CD4-positive, alpha-beta T cell treated with Interleukin-15 for 4 hours (primary cell): ENCODE results near the gene RECQL5.

Experiments
- DNase-seq: peaks from one replicate; pipeline ENCODE4 v3.0.0-alpha.2; 2020; ENCODE audit warnings: low spot score

The RECQL5 gene

GRCh38 chr17:75688209-75688825 lies 21.4 kb upstream of the RECQL5 start:
- no peak for DNase-seq

GRCh38 chr17:75685499-75685898 lies 18.5 kb upstream of the RECQL5 start:
- DNase-seq = no peak

GRCh38 chr17:75684924-75685323 lies 18.0 kb upstream of the RECQL5 start:
- no peak for DNase-seq

GRCh38 chr17:75684249-75684648 lies 17.3 kb upstream of the RECQL5 start:
- no peak for DNase-seq

- DNase-seq = no peak
Observed at GRCh38 chr17:75683583-75683982, 16.6 kb upstream of the RECQL5 start.

GRCh38 chr17:75681289-75681688 lies 14.3 kb upstream of the RECQL5 start:
- no peak for DNase-seq

GRCh38 chr17:75680431-75680830 lies 13.5 kb upstream of the RECQL5 start:
- no peak for DNase-seq

- DNase-seq = no peak
Observed at GRCh38 chr17:75679706-75680211, 12.8 kb upstream of the RECQL5 start.

GRCh38 chr17:75676461-75676860 lies 9.5 kb upstream of the RECQL5 start:
- DNase-seq = no peak

- DNase-seq = no peak
Observed at GRCh38 chr17:75673487-75673886, 6.5 kb upstream of the RECQL5 start.

- no peak for DNase-seq
Observed at GRCh38 chr17:75672011-75672410, 5.1 kb upstream of the RECQL5 start.

GRCh38 chr17:75670868-75671267 lies 3.9 kb upstream of the RECQL5 start:
- DNase-seq = no peak

GRCh38 chr17:75668489-75668888 lies 1.5 kb upstream of the RECQL5 start:
- DNase-seq = no peak

GRCh38 chr17:75667825-75668224 lies 871 bp upstream of the RECQL5 start:
- no peak for DNase-seq

GRCh38 chr17:75665981-75666380 lies 973 bp downstream of the RECQL5 start:
- no peak for DNase-seq

- no peak for DNase-seq
Observed at GRCh38 chr17:75664099-75664549, 2.8 kb downstream of the RECQL5 start.

- DNase-seq = no peak
Observed at GRCh38 chr17:75662511-75662910, 4.4 kb downstream of the RECQL5 start.

GRCh38 chr17:75661531-75661930 lies 5.4 kb downstream of the RECQL5 start:
- no peak for DNase-seq

GRCh38 chr17:75658237-75658636 lies 8.7 kb downstream of the RECQL5 start:
- DNase-seq = no peak

GRCh38 chr17:75654176-75654575 lies 12.8 kb downstream of the RECQL5 start:
- no peak for DNase-seq

- peak; percentile 9 for DNase-seq
Observed at GRCh38 chr17:75652934-75653549, 13.9 kb downstream of the RECQL5 start.

- no peak for DNase-seq
Observed at GRCh38 chr17:75652341-75652740, 14.6 kb downstream of the RECQL5 start.

- DNase-seq = no peak
Observed at GRCh38 chr17:75650874-75651273, 16.1 kb downstream of the RECQL5 start.

GRCh38 chr17:75649687-75650086 lies 17.3 kb downstream of the RECQL5 start:
- DNase-seq = no peak
